Left lobe of liver (tissue), 2 donors: Measurements from ENCODE around the gene YAE1. TPM values are rescaled to one million over a fixed set of nuclear protein-coding genes. Genes with fewer than 3 reads are reported as not detected.

Experiments used
- ATAC-seq: fragments of 200-7000 bp; cut with Tn5 transposase; one replicate; pipeline ENCODE4 v1.9.1; 2020; ENCODE audit warnings: mild to moderate bottlenecking, moderate library complexity
- DNase-seq: peaks from one replicate; pipeline ENCODE4 v3.0.0-alpha.2; 2020; ENCODE audit warnings: low spot score
- total RNA-seq: library from RNA; stranded (reverse); gene quantifications from one replicate; pipeline ENCODE4 v1.2.1, GENCODE V29; 2021
- donor health status: DM: no; HTN: no; CAD: no; lungs with moderate emphysema.
- donor health status: DM: no; HTN: yes; CAD: no.

The YAE1 gene
- total RNA-seq, 1 donor from 2014 or later, result 6.4 TPM

DNA sequence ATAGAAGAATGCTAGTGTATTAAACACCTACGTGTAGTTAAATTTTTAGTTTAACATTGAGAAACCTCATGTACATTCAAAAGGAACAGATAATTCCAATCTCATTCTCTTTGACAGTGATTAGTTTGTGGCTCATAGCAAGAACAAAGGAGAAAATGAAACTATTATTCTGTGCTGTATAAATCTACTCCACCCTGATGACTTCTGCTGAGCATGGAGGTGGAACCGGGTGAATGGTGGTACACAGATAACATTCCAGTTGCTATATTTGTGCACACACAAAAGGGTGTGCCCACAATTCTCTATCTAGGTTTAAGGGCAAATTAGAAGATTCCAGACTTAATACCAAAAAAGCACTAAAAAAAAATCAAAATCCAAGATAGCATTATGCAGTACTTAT, 40.1 kb downstream of the YAE1 start:
- ATAC-seq (no peak), DNase-seq (no peak)

DNA sequence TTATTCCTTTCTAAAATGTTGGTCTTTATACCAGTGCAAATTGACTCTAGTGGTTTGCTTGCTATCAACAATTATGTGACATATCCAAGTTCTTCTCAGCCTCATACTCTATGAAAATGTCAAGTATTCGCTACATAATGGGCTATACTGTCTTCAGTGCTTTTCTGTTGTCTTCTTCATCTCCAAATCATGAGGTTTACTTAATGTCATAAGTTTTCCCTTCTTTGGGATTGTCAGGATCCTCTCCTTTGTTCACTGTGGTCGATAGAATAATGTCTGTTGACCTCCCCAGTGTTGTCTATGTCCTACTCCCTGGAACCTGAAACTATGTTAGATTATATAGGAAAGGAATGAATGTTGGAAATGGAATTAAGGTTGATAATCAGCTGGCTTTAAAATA, 40.7 kb downstream of the YAE1 start:
- ATAC-seq (no peak), DNase-seq (no peak)

GRCh38 chr7:39607865-39608264, 41.7 kb downstream of the YAE1 start:
- no peak for ATAC-seq
- no peak for DNase-seq

DNA sequence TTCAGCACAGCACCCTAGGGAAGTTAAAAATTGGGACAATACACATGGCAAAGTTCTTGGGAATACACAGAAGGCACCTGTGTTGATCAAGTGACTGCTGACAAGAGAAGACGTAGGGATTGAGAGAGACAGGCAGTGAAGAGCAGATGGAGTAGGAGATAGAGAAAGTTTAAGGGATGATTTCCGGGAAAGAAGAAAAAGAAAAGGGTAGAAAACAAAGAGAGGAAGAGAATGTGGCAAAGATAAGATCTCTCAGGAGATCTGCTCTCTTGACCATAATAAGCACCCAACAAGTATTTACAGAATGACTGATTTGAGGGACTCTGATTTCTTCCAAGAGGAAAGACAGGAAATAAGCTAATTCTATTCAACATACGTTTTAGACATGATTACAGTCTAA, 42.1 kb downstream of the YAE1 start:
- ATAC-seq (no peak), DNase-seq (no peak)

- ATAC-seq, result peak; percentile 34
- no peak for DNase-seq
Measured at GRCh38 chr7:39609113-39609934, 43.1 kb downstream of the YAE1 start.

- no peak for DNase-seq
- no peak for ATAC-seq
Measured at GRCh38 chr7:39609935-39610263, 43.7 kb downstream of the YAE1 start.

- no peak for DNase-seq
- no peak for ATAC-seq
Measured at GRCh38 chr7:39613577-39613976, 47.4 kb downstream of the YAE1 start.

DNA sequence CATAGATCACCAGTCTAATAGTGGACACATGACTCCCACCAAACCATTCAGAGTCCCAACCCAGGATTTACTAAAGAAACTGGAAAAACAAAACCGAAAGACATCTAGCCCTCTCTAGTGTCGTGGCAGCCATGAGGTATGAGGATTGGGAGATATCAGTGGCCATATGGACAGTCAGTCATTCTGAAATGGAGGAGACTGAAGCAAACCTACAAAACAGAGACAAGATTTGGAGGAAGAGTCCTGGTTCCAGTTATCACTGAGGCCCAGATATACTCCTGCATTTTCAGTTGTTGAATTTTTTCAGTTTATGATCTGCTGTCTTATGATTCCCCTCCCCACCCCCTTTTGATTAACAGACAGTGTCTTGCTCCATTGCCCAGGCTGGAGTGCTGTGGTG, 48.1 kb downstream of the YAE1 start:
- ATAC-seq, result no peak
- no peak for DNase-seq

DNA sequence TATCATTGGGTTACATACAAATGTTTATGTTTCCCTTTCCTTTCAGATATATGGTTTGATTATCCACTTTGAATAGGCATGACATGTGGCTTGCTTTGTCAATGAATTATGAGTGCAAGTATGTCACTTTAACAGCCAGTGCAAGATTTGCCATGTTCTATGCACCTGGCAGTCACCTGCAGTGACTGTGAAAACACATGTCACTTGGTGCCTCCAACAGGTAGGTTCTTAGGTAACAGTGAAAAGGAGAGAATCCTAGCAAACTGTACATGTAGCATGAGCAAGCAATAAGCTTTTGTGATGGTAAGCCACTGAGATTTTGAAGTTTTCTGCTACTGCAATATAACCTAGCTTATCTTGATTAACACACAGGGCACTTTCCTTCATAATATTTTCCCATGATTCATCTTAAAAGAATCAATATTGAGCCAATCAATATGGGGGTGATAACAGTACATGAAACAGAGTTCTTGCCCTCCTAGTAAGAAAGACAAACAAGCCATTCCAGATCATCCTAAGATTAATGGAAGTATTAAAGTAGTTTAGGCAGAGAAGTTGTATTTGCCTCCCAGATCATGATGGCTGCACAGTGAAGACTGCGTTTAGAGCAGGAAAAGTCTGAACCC, 49.3 kb downstream of the YAE1 start:
- no peak for DNase-seq
- ATAC-seq, result no peak

GRCh38 chr7:39616138-39616537, 49.9 kb downstream of the YAE1 start:
- no peak for DNase-seq
- no peak for ATAC-seq

DNA sequence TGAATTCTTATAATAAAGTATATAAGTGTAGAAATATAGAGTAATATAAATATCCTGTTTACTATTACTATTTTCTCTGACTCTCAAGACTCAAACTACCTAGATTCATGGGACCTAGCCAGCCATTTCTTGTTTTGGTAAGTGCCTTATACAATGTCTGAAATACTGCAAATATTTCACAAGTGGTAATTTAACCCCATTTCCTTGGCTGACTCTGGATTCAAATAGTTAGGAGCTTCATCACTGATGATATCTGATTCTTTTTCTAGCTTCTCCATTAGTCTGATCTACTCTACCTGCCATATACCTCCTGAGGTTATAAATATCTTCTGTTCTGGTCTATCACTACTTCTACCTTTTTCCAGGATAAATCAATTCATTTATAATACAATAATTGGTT, 50.8 kb downstream of the YAE1 start:
- DNase-seq (no peak), ATAC-seq (no peak)

- DNase-seq (no peak), ATAC-seq (no peak)
Measured at GRCh38 chr7:39618868-39619267, 52.7 kb downstream of the YAE1 start.

DNA sequence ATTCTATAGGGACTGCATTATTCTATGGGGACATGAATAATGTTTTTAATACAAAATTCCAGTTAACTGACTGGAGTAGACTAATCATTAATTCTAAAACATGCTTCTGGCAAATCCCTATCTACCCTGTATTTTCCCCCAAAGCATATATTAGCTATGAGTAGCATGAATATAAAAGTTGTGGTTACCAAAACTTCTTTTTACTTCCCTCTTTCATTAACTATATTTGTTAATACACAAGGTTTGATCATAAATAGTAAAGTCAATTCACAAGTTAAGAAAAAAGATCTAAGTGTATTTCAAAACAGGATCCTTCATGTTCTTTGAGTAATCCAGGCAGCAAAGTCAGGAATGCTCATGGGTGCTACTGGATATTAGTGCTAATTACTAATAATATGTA, 54.3 kb downstream of the YAE1 start:
- DNase-seq (no peak), ATAC-seq (no peak)

GRCh38 chr7:39621261-39621660, 55.1 kb downstream of the YAE1 start:
- ATAC-seq, result no peak
- DNase-seq, result no peak

- ATAC-seq (no peak), DNase-seq (no peak)
Measured at GRCh38 chr7:39621784-39622411, 55.7 kb downstream of the YAE1 start.

Other genes with a start within 250 kb of the YAE1 start
- 7.8 TPM for gene RALA, start 57.2 kb downstream of the YAE1 start, total RNA-seq